GM12801 (cell line): ENCODE measurements around the gene UBE2I.

Experiments
- TF ChIP-seq, protein P1 (sequence below): IDR thresholded peaks from one replicate; pipeline ENCODE4 v1.5.1; 2011; ENCODE audit warnings: control low read depth; ENCODE audit not compliant: insufficient read length; ENCODE audit errors: extremely low read depth

The UBE2I gene

GRCh38 chr16:1341495-1342420 is 32.3 kb downstream of the UBE2I start:
- TF ChIP-seq, protein P1, sequence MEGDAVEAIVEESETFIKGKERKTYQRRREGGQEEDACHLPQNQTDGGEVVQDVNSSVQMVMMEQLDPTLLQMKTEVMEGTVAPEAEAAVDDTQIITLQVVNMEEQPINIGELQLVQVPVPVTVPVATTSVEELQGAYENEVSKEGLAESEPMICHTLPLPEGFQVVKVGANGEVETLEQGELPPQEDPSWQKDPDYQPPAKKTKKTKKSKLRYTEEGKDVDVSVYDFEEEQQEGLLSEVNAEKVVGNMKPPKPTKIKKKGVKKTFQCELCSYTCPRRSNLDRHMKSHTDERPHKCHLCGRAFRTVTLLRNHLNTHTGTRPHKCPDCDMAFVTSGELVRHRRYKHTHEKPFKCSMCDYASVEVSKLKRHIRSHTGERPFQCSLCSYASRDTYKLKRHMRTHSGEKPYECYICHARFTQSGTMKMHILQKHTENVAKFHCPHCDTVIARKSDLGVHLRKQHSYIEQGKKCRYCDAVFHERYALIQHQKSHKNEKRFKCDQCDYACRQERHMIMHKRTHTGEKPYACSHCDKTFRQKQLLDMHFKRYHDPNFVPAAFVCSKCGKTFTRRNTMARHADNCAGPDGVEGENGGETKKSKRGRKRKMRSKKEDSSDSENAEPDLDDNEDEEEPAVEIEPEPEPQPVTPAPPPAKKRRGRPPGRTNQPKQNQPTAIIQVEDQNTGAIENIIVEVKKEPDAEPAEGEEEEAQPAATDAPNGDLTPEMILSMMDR: no peak

GRCh38 chr16:1342526-1343427 is 33.3 kb downstream of the UBE2I start:
- TF ChIP-seq, protein P1: no peak

DNA sequence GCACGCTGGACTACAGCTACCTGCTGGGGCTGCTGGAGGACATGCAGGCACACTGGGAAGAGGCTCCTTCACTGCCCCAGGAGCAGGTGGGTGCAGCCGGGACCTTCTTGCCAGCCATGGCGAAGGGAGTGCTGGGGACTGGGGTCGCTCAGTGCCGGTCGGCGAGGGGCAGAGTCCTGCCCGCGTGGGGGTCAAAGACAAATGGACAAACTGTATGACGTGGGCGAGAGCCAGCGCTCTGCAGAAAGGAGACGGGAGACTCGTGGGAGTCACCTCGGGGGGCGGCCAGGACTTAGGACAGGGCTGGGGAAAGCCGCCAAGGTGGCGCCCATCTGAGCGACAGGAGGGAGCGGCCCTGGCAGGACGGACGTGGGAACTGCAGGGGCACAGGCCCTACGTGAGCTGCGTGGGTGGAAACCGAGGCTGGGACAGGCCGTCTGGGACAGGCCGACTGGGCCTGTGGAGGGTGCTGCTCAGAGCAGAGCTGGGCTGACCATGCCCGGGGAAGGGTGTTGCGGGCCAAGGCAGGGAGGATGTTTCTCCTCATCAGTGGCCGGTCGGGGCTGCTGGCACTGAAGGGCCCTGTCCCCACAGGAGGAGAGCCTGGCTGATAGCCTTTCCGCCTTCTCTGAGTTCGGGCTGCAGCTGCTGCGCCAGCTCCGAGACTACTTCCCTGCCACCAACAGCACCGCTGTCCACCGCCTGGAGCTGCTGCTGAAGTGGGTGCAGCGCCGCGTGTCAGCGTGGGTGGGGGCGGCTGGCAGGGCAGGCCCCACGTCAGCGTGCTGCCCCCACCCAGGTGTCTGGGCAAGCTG is 34.2 kb downstream of the UBE2I start:
- TF ChIP-seq, protein P1: no peak

DNA sequence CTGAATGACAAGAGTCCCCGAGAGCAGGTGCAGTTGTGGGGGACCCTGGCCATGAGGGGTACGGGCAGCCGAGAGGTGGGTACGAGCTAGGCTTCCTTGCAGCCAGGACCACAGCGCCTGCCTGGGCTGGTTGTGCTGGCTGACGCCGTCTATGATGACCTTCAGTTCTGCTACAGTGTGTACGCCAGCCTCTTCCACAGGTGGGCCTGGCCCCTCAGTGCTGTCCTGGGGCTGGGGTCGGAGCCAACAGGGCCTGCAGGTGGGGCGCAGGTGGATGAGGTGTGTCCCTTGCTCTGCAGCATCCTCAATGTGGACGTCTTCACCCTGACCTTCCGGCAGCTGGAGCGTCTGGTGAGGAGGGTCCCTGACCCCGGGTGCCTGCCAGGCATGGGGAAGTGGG is 35.1 kb downstream of the UBE2I start:
- TF ChIP-seq, protein P1: no peak

DNA sequence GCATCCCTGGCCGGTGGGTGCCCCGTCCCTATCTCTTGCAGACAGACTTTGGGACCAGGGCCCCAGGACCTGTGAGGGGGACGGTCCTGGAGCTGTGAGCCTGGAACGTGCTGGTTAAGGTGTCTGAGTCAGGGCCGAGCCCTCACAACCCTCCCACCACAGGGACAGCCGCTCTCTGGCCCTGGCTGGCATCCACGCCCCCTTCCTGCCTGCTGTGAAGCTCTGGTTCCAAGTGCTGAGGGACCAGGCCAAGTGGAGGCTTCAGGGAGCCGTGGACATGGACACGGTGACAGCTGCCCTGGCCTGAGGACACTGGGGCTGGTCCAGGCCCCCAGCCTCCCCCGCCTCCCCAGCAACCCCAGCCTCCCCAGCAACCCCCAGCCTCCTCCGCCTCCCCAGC is 35.7 kb downstream of the UBE2I start:
- TF ChIP-seq, protein P1: no peak

- TF ChIP-seq, protein P1: no peak
Observed at GRCh38 chr16:1345651-1346421, 36.4 kb downstream of the UBE2I start.
